ENCODE results near the gene HDAC5. TPM values are rescaled to one million over a fixed set of nuclear protein-coding genes. Genes with fewer than 3 reads are reported as not detected.

Gene HDAC5
- total RNA-seq, 6 experiments from 2014 or later, result 12.0 to 26.4 (median 15.5) TPM

- intact Hi-C loops (cut with DNase I), result no loop called here
- ATAC-seq (peak; percentile 12 to 61 (median 39)), DNase-seq (no peak)
- Histone ChIP-seq H3K4me1 (no peaks in the 10 kb centered on the region), H3K27me3 (no peaks in the 10 kb centered on the region), H3K27ac (no peak overlapping the region), H3K36me3 (peaks cover 0 to 24% (median 11%) of the 10 kb centered on the region in 4 donors), H3K4me3 (no peak overlapping the region), H3K9me3 (no peaks in the 10 kb centered on the region)
- WGBS (ENCODE audit: insufficient coverage, low coverage, low lambda C conversion rate, missing lambda C conversion rate), result no CpG with 5 or more reads among the region's 10 CpGs
- no peak for TF ChIP-seq POLR2A (IDR thresholded peaks at IDR 0.05)
- TF ChIP-seq, protein P1, sequence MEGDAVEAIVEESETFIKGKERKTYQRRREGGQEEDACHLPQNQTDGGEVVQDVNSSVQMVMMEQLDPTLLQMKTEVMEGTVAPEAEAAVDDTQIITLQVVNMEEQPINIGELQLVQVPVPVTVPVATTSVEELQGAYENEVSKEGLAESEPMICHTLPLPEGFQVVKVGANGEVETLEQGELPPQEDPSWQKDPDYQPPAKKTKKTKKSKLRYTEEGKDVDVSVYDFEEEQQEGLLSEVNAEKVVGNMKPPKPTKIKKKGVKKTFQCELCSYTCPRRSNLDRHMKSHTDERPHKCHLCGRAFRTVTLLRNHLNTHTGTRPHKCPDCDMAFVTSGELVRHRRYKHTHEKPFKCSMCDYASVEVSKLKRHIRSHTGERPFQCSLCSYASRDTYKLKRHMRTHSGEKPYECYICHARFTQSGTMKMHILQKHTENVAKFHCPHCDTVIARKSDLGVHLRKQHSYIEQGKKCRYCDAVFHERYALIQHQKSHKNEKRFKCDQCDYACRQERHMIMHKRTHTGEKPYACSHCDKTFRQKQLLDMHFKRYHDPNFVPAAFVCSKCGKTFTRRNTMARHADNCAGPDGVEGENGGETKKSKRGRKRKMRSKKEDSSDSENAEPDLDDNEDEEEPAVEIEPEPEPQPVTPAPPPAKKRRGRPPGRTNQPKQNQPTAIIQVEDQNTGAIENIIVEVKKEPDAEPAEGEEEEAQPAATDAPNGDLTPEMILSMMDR (IDR thresholded peaks at IDR 0.05), result peak; percentile 3 to 39 (median 27)
Measured at GRCh38 chr17:44084131-44084538, 39.3 kb downstream of the HDAC5 start.

DNA sequence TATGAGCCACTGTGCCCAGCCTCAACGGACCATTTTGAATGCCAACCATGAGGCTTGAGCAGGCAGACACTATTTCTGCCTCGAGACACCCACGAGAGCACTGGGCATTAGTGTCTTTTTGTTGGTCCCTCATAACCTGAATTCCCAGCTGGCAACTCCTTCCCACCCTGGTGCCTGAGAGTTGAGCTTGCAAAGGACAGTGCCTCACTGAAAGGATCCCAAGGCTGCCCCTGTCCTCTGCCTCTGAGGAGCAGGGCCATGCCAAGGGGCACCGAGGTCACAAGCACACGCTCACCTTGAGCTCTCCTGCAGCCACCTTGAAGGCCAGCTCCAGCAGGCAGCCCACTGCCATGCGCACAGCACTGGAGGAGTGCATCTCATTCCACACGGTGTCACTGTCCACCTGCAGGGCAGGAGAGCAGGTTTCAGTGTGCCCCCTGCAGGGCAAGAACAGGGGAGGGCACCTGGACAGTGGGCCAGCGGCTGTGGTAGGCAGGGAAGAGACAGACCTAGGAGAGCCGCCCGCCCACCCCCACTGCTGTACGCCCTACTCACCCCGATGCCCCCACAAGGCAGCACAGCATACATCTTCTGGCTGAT, 40.1 kb downstream of the HDAC5 start:
- TF ChIP-seq, protein P1 (IDR thresholded peaks at IDR 0.05), result peak; percentile 56 to 68 (median 60)
- no peak for TF ChIP-seq POLR2A (IDR thresholded peaks at IDR 0.05)
- Histone ChIP-seq H3K4me1 (no peaks in the 10 kb centered on the region), H3K27me3 (no peaks in the 10 kb centered on the region), H3K36me3 (peaks cover 0 to 24% (median 12%) of the 10 kb centered on the region in 4 donors), H3K27ac (no peak overlapping the region), H3K4me3 (no peak overlapping the region), H3K9me3 (no peaks in the 10 kb centered on the region)
- intact Hi-C loops (cut with DNase I), result no loop called here
- DNase-seq (peak in 2 of 3 donors; percentile 61 to 69), ATAC-seq (peak; percentile 79 to 84 (median 82))
- WGBS (ENCODE audit: insufficient coverage, low coverage, low lambda C conversion rate, missing lambda C conversion rate), result 83% methylated on average over 4 of the region's 12 CpGs

DNA sequence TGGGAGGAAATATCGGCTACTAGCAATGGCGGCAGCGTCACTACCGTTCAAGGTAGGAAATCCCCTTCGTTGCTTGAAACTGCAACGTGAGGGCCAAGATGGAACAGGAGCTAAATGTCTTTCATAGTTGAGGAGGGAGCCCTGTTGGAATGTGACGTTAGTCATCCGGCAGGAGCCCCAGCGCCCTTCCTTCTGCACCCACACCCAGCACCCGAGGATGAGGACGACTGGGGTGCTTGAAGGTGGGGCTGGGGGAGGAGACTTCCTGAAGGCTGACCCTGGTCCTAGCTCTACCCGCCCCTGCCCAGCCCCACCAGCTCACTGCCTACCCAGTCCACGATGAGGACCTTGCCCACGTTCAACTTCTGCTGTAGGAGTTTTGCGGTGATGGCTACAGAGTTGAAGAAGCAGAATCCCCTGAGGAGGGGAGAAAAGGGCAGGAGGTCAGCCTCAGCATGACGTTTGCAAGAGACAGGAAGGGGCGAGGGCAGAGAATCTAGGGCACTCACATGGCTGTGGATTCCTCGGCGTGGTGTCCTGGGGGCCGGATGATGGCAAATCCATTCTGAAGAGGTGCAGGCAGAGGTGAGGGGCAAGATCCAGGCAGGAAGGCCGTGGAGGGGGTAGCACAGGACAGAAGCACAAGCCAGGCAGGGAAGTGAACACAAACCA, 41.0 kb downstream of the HDAC5 start:
- Histone ChIP-seq H3K9me3 (no peaks in the 10 kb centered on the region), H3K4me1 (peaks cover 0 to 2% (median under 1%) of the 10 kb centered on the region in 4 donors), H3K4me3 (no peak overlapping the region), H3K27ac (no peak overlapping the region), H3K27me3 (no peaks in the 10 kb centered on the region), H3K36me3 (peaks cover 0 to 30% (median 12%) of the 10 kb centered on the region in 4 donors)
- TF ChIP-seq, protein P1 (IDR thresholded peaks at IDR 0.05), result no peak
- no peak for TF ChIP-seq POLR2A (IDR thresholded peaks at IDR 0.05)
- intact Hi-C loops (cut with DNase I), result no loop called here
- no peak for DNase-seq
- 83% methylated on average over 9 of the region's 21 CpGs for WGBS (ENCODE audit: insufficient coverage, low coverage, low lambda C conversion rate, missing lambda C conversion rate)
- no peak for ATAC-seq

GRCh38 chr17:44081681-44082080, 41.8 kb downstream of the HDAC5 start:
- DNase-seq, result no peak
- no peak for ATAC-seq
- intact Hi-C loops (cut with DNase I), result no loop called here
- Histone ChIP-seq H3K27ac (no peak overlapping the region), H3K36me3 (peaks cover 0 to 33% (median 12%) of the 10 kb centered on the region in 4 donors), H3K27me3 (no peaks in the 10 kb centered on the region), H3K4me3 (no peak overlapping the region), H3K9me3 (no peaks in the 10 kb centered on the region), H3K4me1 (peaks cover 0 to 9% (median 4%) of the 10 kb centered on the region in 4 donors)
- 92% methylated on average over 1 of the region's 3 CpGs for WGBS (ENCODE audit: insufficient coverage, low coverage, low lambda C conversion rate, missing lambda C conversion rate)
- TF ChIP-seq POLR2A (IDR thresholded peaks at IDR 0.05), result no peak
- TF ChIP-seq, protein P1 (IDR thresholded peaks at IDR 0.05), result no peak

All from right lobe of liver (tissue), 6 donors.